Liver (tissue), 9 donors: Measurements from ENCODE around the gene TTC7B. TPM values are rescaled to one million over a fixed set of nuclear protein-coding genes. Genes with fewer than 3 reads are reported as not detected.

ENCODE experiments used
- DNase-seq: peaks from one replicate; pipeline ENCODE4 v3.0.0-alpha.2; 2017; ENCODE audit warnings: low spot score
- H3K27ac ChIP-seq, 2 donors: one replicate each; pipeline ENCODE4 v1.7.0; 2013; ENCODE audit warnings: inconsistent platforms in 2 of 2, low read length in 2 of 2, control low read depth in 1 of 2, low read depth in 1 of 2, mild to moderate bottlenecking in 1 of 2
- H3K27me3 ChIP-seq, 4 donors: one replicate each; pipeline versions ENCODE4 v1.6.1 to v1.7.0; 2013; ENCODE audit warnings: low read length in 3 of 4, inconsistent platforms in 1 of 4, mild to moderate bottlenecking in 1 of 4, moderate library complexity in 1 of 4; ENCODE audit not compliant: control insufficient read depth in 4 of 4, insufficient read depth in 4 of 4
- H3K36me3 ChIP-seq, 4 donors: one replicate each; pipeline versions ENCODE4 v1.6.1 to v1.7.0; 2013; ENCODE audit warnings: low read length in 3 of 4, mild to moderate bottlenecking in 3 of 4, low read depth in 1 of 4, moderate library complexity in 1 of 4; ENCODE audit not compliant: control insufficient read depth in 4 of 4, insufficient read depth in 3 of 4
- H3K4me1 ChIP-seq, 4 donors: one replicate each; pipeline versions ENCODE4 v1.6.1 to v1.7.0; 2013; ENCODE audit warnings: low read length in 3 of 4, mild to moderate bottlenecking in 3 of 4, moderate library complexity in 1 of 4; ENCODE audit not compliant: control insufficient read depth in 4 of 4, insufficient read depth in 4 of 4
- H3K4me3 ChIP-seq, 3 donors: one replicate each; pipeline versions ENCODE4 v1.6.1 to v1.7.0; 2013; ENCODE audit warnings: low read length in 3 of 3, control low read depth in 1 of 3, low read depth in 1 of 3, mild to moderate bottlenecking in 1 of 3
- H3K9ac ChIP-seq, 2 donors: one replicate each; pipeline ENCODE4 v1.7.0; 2013; ENCODE audit warnings: low read length in 2 of 2, mild to moderate bottlenecking in 2 of 2, moderate library complexity in 2 of 2, control low read depth in 1 of 2, low read depth in 1 of 2
- H3K9me3 ChIP-seq, 4 donors: one replicate each; pipeline versions ENCODE4 v1.6.1 to v1.7.0; 2013; ENCODE audit warnings: low read length in 3 of 4; ENCODE audit not compliant: control insufficient read depth in 4 of 4
- EGR1 ChIP-seq, 2 donors: IDR thresholded peaks; 2 replicates each; pipeline ENCODE4 v1.6.1; 2016 to 2018; ENCODE audit warnings: antibody characterized with exemption in 2 of 2, low read depth in 2 of 2
- FOXA1 ChIP-seq: IDR thresholded peaks from 2 replicates; pipeline ENCODE4 v1.6.1; 2016; ENCODE audit warnings: antibody characterized with exemption
- GABPA ChIP-seq, 2 donors: IDR thresholded peaks in 1 of 2; conservative IDR thresholded peaks in 1 of 2; 2 replicates each; pipeline ENCODE4 v1.6.1; 2016; ENCODE audit warnings: antibody characterized with exemption in 2 of 2, mild to moderate bottlenecking in 1 of 2, moderate library complexity in 1 of 2
- JUND ChIP-seq, 2 donors: IDR thresholded peaks; 2 replicates each; pipeline ENCODE4 v1.6.1; 2016; ENCODE audit warnings: antibody characterized with exemption in 2 of 2
- RXRA ChIP-seq, 2 donors: IDR thresholded peaks; 2 replicates each; pipeline ENCODE4 v1.6.1; 2017 to 2018; ENCODE audit warnings: antibody characterized with exemption in 2 of 2, mild to moderate bottlenecking in 1 of 2
- SP1 ChIP-seq: IDR thresholded peaks from 2 replicates; pipeline ENCODE4 v1.6.1; 2018; ENCODE audit warnings: antibody characterized with exemption, mild to moderate bottlenecking
- TAF1 ChIP-seq: conservative IDR thresholded peaks from 2 replicates; pipeline ENCODE4 v1.6.1; 2016; ENCODE audit warnings: antibody characterized with exemption, mild to moderate bottlenecking
- WGBS: extraction: QIAGEN DNeasy Blood & Tissue Kit; methylation state at CpG from one replicate; pipeline ENCODE4 v1.1.7; 2013; 5-methylcytosine and 5-hydroxymethylcytosine counted together
- polyA plus RNA-seq, 2 donors: library from polyadenylated mRNA; stranded (reverse) in 1 of 2; unstranded in 1 of 2; fragments of 200-250 nt in 1 of 2; fragments of >200 nt in 1 of 2; fragmentation: Nextera tagmentation in 1 of 2; extraction: Ambion mirVana in 1 of 2; gene quantifications; one replicate each; pipeline versions ENCODE4 v1.2.1 to v1.2.3, GENCODE V29; 2013 to 2015
- total RNA-seq, 2 donors: library from RNA; depleted of rRNA; stranded (reverse); fragments of >200 nt; gene quantifications; one replicate each; pipeline ENCODE4 v1.2.3, GENCODE V29; 2014
- TF ChIP-seq, protein P1 (sequence below): IDR thresholded peaks from 2 replicates; pipeline ENCODE4 v1.6.1; 2016; ENCODE audit warnings: antibody characterized with exemption, mild to moderate bottlenecking
- TF ChIP-seq, protein P2 (sequence below): IDR thresholded peaks from 2 replicates; pipeline ENCODE4 v1.6.1; 2016; ENCODE audit warnings: antibody characterized with exemption
- TF ChIP-seq, protein P3 (sequence below): IDR thresholded peaks from 2 replicates; pipeline ENCODE4 v1.6.1; 2016; ENCODE audit warnings: antibody characterized with exemption
- TF ChIP-seq, protein P4 (sequence below): IDR thresholded peaks from 2 replicates; pipeline ENCODE4 v1.6.1; 2016; ENCODE audit warnings: antibody characterized with exemption
- TF ChIP-seq, protein P5 (sequence below): fragments of 150-350 bp; IDR thresholded peaks from 2 replicates; pipeline ENCODE4 v1.5.1; 2017; ENCODE audit warnings: improper control_type of control experiment, low read depth, low read length; ENCODE audit not compliant: missing input control
- donor health status: healthy.
- donor health status: healthy.
- donor health status: healthy.
- donor health status: healthy.
- donor health status: healthy.

Gene TTC7B
- total and polyA plus RNA-seq, 4 donors, result 9.1 to 31.0 (median 12.5) TPM

DNA sequence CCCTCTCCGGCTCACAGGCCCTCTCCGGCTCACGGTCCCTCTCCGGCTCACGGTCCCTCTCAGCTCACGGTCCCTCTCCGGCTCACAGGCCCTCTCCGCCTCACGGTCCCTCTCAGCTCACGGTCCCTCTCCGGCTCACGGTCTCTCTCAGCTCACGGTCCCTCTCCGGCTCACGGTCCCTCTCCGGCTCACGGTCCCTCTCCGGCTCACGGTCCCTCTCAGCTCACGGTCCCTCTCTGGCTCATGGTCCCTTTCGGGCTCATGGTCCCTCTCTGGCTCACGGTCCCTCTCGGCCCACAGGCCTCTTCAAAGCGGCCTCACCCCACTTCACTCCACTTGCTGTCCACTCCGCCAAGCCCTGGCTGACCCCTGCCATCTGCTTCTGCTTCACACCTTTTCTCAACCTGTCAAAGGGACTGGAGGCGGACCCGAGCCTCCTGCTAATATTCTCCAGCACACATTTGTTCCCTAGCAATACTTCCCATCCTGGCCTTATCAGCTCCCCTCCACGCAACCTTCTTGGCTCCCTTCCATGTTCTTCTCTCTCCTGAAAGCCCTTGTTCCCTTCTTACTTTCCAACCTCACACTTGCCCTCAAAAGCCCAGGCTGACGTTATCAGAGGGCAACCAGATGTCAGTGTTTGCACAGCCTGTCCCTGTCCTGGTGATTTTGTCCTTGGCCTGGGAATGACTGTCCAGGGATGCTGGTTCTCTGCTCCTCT is 242.7 kb downstream of the TTC7B start:
- 96% methylated on average over 29 of the region's 29 CpGs for WGBS
- no peak for DNase-seq
- H3K4me3 ChIP-seq, result no peak overlapping the region
- no peaks in the 10 kb centered on the region for H3K9me3 ChIP-seq
- H3K4me1 ChIP-seq, result no peaks in the 10 kb centered on the region
- no peak overlapping the region for H3K9ac ChIP-seq
- no peaks in the 10 kb centered on the region for H3K27me3 ChIP-seq
- TF ChIP-seq, protein P1, sequence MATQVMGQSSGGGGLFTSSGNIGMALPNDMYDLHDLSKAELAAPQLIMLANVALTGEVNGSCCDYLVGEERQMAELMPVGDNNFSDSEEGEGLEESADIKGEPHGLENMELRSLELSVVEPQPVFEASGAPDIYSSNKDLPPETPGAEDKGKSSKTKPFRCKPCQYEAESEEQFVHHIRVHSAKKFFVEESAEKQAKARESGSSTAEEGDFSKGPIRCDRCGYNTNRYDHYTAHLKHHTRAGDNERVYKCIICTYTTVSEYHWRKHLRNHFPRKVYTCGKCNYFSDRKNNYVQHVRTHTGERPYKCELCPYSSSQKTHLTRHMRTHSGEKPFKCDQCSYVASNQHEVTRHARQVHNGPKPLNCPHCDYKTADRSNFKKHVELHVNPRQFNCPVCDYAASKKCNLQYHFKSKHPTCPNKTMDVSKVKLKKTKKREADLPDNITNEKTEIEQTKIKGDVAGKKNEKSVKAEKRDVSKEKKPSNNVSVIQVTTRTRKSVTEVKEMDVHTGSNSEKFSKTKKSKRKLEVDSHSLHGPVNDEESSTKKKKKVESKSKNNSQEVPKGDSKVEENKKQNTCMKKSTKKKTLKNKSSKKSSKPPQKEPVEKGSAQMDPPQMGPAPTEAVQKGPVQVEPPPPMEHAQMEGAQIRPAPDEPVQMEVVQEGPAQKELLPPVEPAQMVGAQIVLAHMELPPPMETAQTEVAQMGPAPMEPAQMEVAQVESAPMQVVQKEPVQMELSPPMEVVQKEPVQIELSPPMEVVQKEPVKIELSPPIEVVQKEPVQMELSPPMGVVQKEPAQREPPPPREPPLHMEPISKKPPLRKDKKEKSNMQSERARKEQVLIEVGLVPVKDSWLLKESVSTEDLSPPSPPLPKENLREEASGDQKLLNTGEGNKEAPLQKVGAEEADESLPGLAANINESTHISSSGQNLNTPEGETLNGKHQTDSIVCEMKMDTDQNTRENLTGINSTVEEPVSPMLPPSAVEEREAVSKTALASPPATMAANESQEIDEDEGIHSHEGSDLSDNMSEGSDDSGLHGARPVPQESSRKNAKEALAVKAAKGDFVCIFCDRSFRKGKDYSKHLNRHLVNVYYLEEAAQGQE, result no peak
- TF ChIP-seq, protein P2, sequence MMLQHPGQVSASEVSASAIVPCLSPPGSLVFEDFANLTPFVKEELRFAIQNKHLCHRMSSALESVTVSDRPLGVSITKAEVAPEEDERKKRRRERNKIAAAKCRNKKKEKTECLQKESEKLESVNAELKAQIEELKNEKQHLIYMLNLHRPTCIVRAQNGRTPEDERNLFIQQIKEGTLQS, result no peak
- TF ChIP-seq GABPA (IDR thresholded peaks at IDR 0.05 in 1 of 2, conservative IDR thresholded peaks at IDR 0.05 in 1 of 2) (no peak), SP1 (no peak), EGR1 (IDR thresholded peaks at IDR 0.05; ENCODE audit: low read depth in 2 of 2) (no peak), TAF1 (no peak)
- H3K27ac ChIP-seq, result no peak overlapping the region
- H3K36me3 ChIP-seq, result peaks cover 3 to 24% (median 6%) of the 10 kb centered on the region in 4 donors

DNA sequence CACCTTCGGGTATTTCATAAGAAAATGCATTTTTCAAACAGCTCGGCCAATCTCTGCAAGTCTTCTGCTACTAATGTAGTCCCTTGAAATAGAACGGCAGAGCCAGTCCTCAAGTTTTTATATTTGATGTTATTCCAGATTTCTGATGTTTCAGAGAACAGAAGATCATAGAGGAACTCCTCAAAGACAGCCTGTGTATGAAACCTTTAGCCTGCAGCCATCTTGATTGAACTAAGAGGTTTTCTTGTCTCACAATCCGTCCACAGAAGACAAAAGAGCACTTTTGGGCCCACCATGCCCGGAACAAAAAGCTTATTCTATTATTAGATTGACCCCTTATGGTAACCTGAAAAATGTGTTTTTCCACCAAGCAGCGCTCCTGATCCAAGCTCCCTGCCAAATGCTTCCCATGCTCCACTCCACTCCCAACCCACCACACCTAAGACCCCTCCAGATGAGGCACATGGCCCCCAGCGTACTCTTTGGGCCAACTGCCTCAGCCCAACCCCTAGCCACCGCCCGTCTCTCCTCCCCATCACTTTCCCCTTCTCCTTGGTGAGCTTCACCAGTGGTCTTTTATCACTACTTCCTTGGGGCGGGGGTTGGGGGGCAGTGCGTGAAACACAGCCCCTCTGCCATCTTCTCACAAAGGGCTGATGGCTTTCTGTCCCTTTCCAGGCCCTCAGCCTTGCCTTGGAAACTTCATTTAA is 243.6 kb downstream of the TTC7B start:
- TF ChIP-seq, protein P3, sequence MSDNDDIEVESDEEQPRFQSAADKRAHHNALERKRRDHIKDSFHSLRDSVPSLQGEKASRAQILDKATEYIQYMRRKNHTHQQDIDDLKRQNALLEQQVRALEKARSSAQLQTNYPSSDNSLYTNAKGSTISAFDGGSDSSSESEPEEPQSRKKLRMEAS, result no peak
- TF ChIP-seq RXRA (IDR thresholded peaks at IDR 0.05) (no peak), EGR1 (IDR thresholded peaks at IDR 0.05; ENCODE audit: low read depth in 2 of 2) (no peak)
- Histone ChIP-seq H3K36me3 (peaks cover 3 to 21% (median 5%) of the 10 kb centered on the region in 4 donors), H3K27ac (no peak overlapping the region), H3K4me1 (no peaks in the 10 kb centered on the region), H3K9ac (no peak overlapping the region), H3K27me3 (no peaks in the 10 kb centered on the region), H3K9me3 (no peaks in the 10 kb centered on the region), H3K4me3 (no peak overlapping the region)
- 93% methylated on average over 11 of the region's 11 CpGs for WGBS
- DNase-seq, result no peak

DNA sequence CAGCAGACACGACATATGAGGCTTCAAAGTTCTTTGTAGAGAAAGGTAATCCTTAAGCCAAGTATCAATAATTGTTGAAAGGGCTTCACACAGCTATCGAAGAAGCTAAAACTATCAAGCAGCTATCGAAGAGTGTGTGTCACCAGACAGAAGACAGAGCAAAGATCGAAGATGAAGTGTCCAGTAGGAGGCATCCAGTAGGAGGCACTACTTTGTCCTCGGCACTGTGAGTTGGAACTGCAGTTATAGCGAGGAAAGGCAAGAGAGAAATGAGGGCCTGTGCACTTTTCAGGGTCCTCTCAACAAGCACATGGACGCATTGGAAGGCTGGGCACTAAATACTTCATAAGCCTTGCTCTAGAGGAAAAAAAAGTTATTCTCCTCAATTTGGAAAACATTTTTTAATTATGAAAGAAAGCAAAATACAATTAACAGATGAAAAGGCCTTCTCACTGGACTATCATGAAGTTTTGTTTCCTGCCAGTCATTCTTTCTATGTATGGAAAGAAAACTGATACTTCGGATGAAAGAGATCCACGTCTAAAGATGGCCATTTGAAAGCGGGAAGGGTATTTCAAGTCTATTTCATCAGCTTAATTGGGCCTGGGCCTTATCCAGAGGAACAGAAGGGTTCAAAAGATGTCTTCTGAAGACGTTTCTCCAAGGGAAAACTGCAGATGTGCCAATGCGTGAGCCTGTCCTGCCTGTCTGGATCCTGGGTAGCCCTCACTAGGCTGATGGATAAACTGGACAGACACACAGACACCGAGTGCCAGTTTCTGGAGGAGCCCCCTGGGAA is 244.9 kb downstream of the TTC7B start:
- H3K27me3 ChIP-seq, result no peaks in the 10 kb centered on the region
- no peak overlapping the region for H3K9ac ChIP-seq
- no peak overlapping the region for H3K27ac ChIP-seq
- H3K36me3 ChIP-seq, result peaks cover under 1 to 15% (median 3%) of the 10 kb centered on the region in 4 donors
- TF ChIP-seq, protein P4, sequence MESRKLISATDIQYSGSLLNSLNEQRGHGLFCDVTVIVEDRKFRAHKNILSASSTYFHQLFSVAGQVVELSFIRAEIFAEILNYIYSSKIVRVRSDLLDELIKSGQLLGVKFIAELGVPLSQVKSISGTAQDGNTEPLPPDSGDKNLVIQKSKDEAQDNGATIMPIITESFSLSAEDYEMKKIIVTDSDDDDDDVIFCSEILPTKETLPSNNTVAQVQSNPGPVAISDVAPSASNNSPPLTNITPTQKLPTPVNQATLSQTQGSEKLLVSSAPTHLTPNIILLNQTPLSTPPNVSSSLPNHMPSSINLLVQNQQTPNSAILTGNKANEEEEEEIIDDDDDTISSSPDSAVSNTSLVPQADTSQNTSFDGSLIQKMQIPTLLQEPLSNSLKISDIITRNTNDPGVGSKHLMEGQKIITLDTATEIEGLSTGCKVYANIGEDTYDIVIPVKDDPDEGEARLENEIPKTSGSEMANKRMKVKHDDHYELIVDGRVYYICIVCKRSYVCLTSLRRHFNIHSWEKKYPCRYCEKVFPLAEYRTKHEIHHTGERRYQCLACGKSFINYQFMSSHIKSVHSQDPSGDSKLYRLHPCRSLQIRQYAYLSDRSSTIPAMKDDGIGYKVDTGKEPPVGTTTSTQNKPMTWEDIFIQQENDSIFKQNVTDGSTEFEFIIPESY, result no peak
- TF ChIP-seq FOXA1 (no peak), TAF1 (no peak), JUND (IDR thresholded peaks at IDR 0.05) (no peak), SP1 (no peak)
- TF ChIP-seq, protein P3, result no peak
- TF ChIP-seq, protein P5, sequence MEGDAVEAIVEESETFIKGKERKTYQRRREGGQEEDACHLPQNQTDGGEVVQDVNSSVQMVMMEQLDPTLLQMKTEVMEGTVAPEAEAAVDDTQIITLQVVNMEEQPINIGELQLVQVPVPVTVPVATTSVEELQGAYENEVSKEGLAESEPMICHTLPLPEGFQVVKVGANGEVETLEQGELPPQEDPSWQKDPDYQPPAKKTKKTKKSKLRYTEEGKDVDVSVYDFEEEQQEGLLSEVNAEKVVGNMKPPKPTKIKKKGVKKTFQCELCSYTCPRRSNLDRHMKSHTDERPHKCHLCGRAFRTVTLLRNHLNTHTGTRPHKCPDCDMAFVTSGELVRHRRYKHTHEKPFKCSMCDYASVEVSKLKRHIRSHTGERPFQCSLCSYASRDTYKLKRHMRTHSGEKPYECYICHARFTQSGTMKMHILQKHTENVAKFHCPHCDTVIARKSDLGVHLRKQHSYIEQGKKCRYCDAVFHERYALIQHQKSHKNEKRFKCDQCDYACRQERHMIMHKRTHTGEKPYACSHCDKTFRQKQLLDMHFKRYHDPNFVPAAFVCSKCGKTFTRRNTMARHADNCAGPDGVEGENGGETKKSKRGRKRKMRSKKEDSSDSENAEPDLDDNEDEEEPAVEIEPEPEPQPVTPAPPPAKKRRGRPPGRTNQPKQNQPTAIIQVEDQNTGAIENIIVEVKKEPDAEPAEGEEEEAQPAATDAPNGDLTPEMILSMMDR, result no peak
- H3K4me1 ChIP-seq, result no peaks in the 10 kb centered on the region
- no peak overlapping the region for H3K4me3 ChIP-seq
- H3K9me3 ChIP-seq, result no peaks in the 10 kb centered on the region
- no peak for DNase-seq
- 94% methylated on average over 13 of the region's 13 CpGs for WGBS
